ENCODE results near the gene EID2B.

GRCh38 chr19:39550197-39550596 is 17.5 kb upstream of the EID2B start:
- TF ChIP-seq POLR2A (IDR thresholded peaks at IDR 0.05; ENCODE audit: low read length): no peak
- TF ChIP-seq GATA1 (IDR thresholded peaks at IDR 0.05; ENCODE audit: low read depth, low read length): no peak

Data from erythroblast (primary cell).